GM23338 (cell line): ENCODE results near the gene GGT6. TPM values are rescaled to one million over a fixed set of nuclear protein-coding genes. Genes with fewer than 3 reads are reported as not detected.

Source experiments
- ATAC-seq: fragments of 200-7000 bp; cut with Tn5 transposase; 3 replicates; pipeline ENCODE4 v1.9.1; 2020
- DNase-seq: peaks from one replicate; pipeline ENCODE4 v3.0.0-alpha.2; 2015; ENCODE audit warnings: low spot score
- H2AFZ ChIP-seq: fragments of 200-600 bp; sonication (generic); 2 replicates; pipeline ENCODE4 v1.8.0; 2016; ENCODE audit warnings: antibody characterized with exemption, mild to moderate bottlenecking, moderate library complexity
- H3F3A ChIP-seq: fragments of 200-600 bp; sonication (generic); replicated peaks from 2 replicates; pipeline ENCODE4 v1.8.0; 2017; ENCODE audit warnings: antibody characterized with exemption, mixed run types, low read depth
- H3K27ac ChIP-seq: fragments of 200-600 bp; sonication (generic); 2 replicates; pipeline ENCODE4 v1.6.1; 2016; ENCODE audit warnings: low read depth
- H3K27me3 ChIP-seq: fragments of 200-600 bp; sonication (generic); 2 replicates; pipeline ENCODE4 v1.8.0; 2016; ENCODE audit warnings: mild to moderate bottlenecking, mixed run types, moderate library complexity; ENCODE audit not compliant: insufficient read depth
- H3K36me3 ChIP-seq: fragments of 200-600 bp; sonication (generic); 2 replicates; pipeline ENCODE4 v1.8.0; 2016; ENCODE audit warnings: mild to moderate bottlenecking; ENCODE audit not compliant: insufficient read depth
- H3K4me1 ChIP-seq: fragments of 200-600 bp; sonication (generic); 2 replicates; pipeline ENCODE4 v1.8.0; 2016; ENCODE audit warnings: mild to moderate bottlenecking, moderate library complexity; ENCODE audit not compliant: insufficient read depth
- H3K4me2 ChIP-seq: fragments of 200-600 bp; sonication (generic); 2 replicates; pipeline ENCODE4 v1.7.1; 2017; ENCODE audit warnings: mixed run types
- H3K4me3 ChIP-seq: fragments of 200-600 bp; sonication (generic); 2 replicates; pipeline ENCODE4 v1.6.1; 2016; ENCODE audit warnings: mixed run types
- H3K79me2 ChIP-seq: fragments of 200-600 bp; sonication (generic); replicated peaks from 2 replicates; pipeline ENCODE4 v1.8.0; 2017; ENCODE audit warnings: mild to moderate bottlenecking; ENCODE audit not compliant: insufficient read depth
- H3K9me2 ChIP-seq: fragments of 200-600 bp; sonication (generic); 2 replicates; pipeline ENCODE4 v1.8.0; 2017; ENCODE audit not compliant: insufficient read depth
- H4K20me1 ChIP-seq: fragments of 200-600 bp; sonication (generic); replicated peaks from 2 replicates; pipeline ENCODE4 v1.8.0; 2017; ENCODE audit warnings: mild to moderate bottlenecking; ENCODE audit not compliant: insufficient read depth
- H3K27ac Mint-ChIP-seq: 2 replicates; pipeline ENCODE4 v1.8.0; 2020; ENCODE audit warnings: inconsistent platforms, mild to moderate bottlenecking, moderate library complexity, mixed read lengths
- H3K27me3 Mint-ChIP-seq: 3 replicates; pipeline ENCODE4 v1.8.0; 2022; ENCODE audit warnings: low read depth, mild to moderate bottlenecking, moderate library complexity, mixed read lengths, inconsistent platforms; ENCODE audit not compliant: insufficient read depth, poor library complexity
- H3K36me3 Mint-ChIP-seq: 3 replicates; pipeline ENCODE4 v1.8.0; 2021; ENCODE audit warnings: low read depth, mild to moderate bottlenecking, inconsistent platforms, moderate library complexity, mixed read lengths
- H3K4me1 Mint-ChIP-seq: 3 replicates; pipeline ENCODE4 v1.8.0; 2020; ENCODE audit warnings: mild to moderate bottlenecking, inconsistent platforms, mixed read lengths
- H3K4me3 Mint-ChIP-seq: 3 replicates; pipeline ENCODE4 v1.8.0; 2021; ENCODE audit warnings: moderate library complexity, mild to moderate bottlenecking, inconsistent platforms, mixed read lengths
- H3K9me3 Mint-ChIP-seq: 3 replicates; pipeline ENCODE4 v1.8.0; 2020; ENCODE audit warnings: moderate library complexity, mild to moderate bottlenecking, inconsistent platforms, mixed read lengths
- CTCF ChIP-seq, 2 experiments: fragments of 200-600 bp in 1 of 2; sonication (generic) in 1 of 2; conservative IDR thresholded peaks; 2 replicates each; pipeline versions ENCODE4 v1.5.1 to v1.6.1; 2016 to 2017; ENCODE audit warnings: antibody characterized with exemption in 2 of 2, low read depth in 2 of 2, mild to moderate bottlenecking in 2 of 2, moderate library complexity in 1 of 2
- ETS1 ChIP-seq: IDR thresholded peaks from 2 replicates; pipeline ENCODE4 v1.6.1; 2016; ENCODE audit warnings: antibody characterized with exemption
- EZH2 ChIP-seq: fragments of 200-600 bp; sonication (generic); IDR thresholded peaks from one replicate; pipeline ENCODE4 v1.8.0; 2017; ENCODE audit warnings: antibody characterized with exemption, mild to moderate bottlenecking, low read depth; ENCODE audit not compliant: unreplicated experiment
- EZH2phosphoT487 ChIP-seq: fragments of 200-600 bp; sonication (generic); IDR thresholded peaks from one replicate; pipeline ENCODE4 v1.8.1; 2018; ENCODE audit warnings: antibody characterized with exemption; ENCODE audit not compliant: unreplicated experiment
- JUNB ChIP-seq: IDR thresholded peaks from one replicate; pipeline ENCODE4 v1.6.1; 2016; ENCODE audit warnings: antibody characterized with exemption; ENCODE audit not compliant: unreplicated experiment
- NANOG ChIP-seq: IDR thresholded peaks from 2 replicates; pipeline ENCODE4 v1.6.1; 2016; ENCODE audit warnings: antibody characterized with exemption, borderline replicate concordance
- POLR2AphosphoS5 ChIP-seq: IDR thresholded peaks from 2 replicates; pipeline ENCODE4 v1.6.1; 2016; ENCODE audit warnings: antibody characterized with exemption, low read depth
- STAT1 ChIP-seq: IDR thresholded peaks from one replicate; pipeline ENCODE4 v1.6.1; 2016; ENCODE audit warnings: antibody characterized with exemption; ENCODE audit not compliant: unreplicated experiment
- ZNF114 ChIP-seq: fragments of 250-450 bp; sonication (Bioruptor Pico); IDR thresholded peaks from 2 replicates; pipeline ENCODE4 v1.5.0; 2020; ENCODE audit warnings: mild to moderate bottlenecking, moderate library complexity
- ZNF331 ChIP-seq: fragments of 250-450 bp; sonication (Bioruptor Pico); IDR thresholded peaks from 2 replicates; pipeline ENCODE4 v1.5.0; 2020; ENCODE audit warnings: low read depth, mild to moderate bottlenecking, moderate library complexity
- polyA plus RNA-seq: library from polyadenylated mRNA; unstranded; fragments of >200 nt; fragmentation: Nextera tagmentation; extraction: Ambion mirVana; gene quantifications from 2 replicates; pipeline ENCODE4 v1.2.1, GENCODE V29; 2016
- total RNA-seq: library from RNA; depleted of rRNA; stranded (reverse); fragments of >200 nt; shearing (Covaris generic); gene quantifications from 2 replicates; pipeline ENCODE4 v1.2.3, GENCODE V29; 2014
- TF ChIP-seq, protein P1 (sequence below): IDR thresholded peaks from one replicate; pipeline ENCODE4 v1.6.1; 2018; ENCODE audit warnings: antibody characterized with exemption; ENCODE audit not compliant: unreplicated experiment

Gene GGT6
- total and polyA plus RNA-seq, 2 experiments from 2014 or later, result 0.24 TPM; not detected in 1

DNA sequence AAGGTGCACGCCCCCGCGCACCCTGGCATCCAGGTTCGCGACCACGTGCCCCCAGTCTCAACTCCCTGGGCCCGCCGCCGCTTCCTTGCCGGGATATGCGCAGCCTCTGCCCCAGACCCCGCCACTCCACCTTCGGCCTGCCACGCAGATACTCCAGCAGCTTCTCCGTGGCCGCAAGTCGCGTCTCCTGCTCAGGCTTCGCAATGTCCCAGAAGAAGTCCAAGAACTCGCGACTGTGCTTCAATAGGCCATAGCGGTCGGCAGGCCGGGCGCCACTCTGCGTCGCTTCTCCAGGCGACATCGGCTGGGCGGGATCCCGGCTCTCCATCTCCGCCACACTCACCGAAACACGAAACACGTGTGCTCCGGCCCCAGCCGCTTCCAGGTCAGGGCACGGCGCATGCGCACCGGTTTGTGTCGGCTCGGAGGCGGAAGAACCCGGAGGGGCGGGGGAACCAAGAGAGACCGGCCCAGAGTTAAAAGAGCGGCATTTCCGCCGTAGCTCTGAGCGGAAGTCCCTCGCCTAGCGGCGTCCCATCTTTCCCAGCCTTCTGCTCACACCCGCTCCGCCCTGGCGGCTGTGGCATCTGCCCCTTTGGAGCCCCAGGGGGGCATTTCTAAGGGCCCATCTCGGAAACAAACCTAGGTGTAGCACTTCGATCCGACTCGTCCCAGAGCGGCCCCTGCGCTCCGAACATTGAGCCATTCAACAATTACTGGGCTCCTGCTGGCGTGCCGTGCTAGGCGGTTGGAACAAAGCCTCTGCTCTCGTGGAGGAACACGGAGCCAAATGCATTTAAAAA, 5.2 kb downstream of the GGT6 start, which contains the start of gene MYBBP1A:
TSS of gene MYBBP1A (minus strand) at position 388 of the 803 bp plus-strand sequence. CDS start at position 328, 60 bp downstream.
- H3K27me3 ChIP-seq, result no peaks in the 10 kb centered on the region
- TF ChIP-seq POLR2AphosphoS5, result peak; percentile 85
- peak in 1 of 2 experiments; percentile 34; a peak in 1 of 4 replicates for TF ChIP-seq CTCF (conservative IDR thresholded peaks at IDR 0.05; ENCODE audit: low read depth in 2 of 2)
- no peak for TF ChIP-seq ZNF331 (CRISPR knock-in tag)
- TF ChIP-seq ZNF114 (CRISPR knock-in tag), result no peak
- no peak for TF ChIP-seq EZH2phosphoT487
- TF ChIP-seq ETS1, result peak; percentile 64; the same call in 1 of the 2 replicates
- no peak for TF ChIP-seq NANOG
- peak within 1 kb of the TSS; percentile 70 for H2AFZ ChIP-seq
- no peaks in the 10 kb centered on the region for H3K9me2 ChIP-seq
- H3K4me2 ChIP-seq, result peak within 1 kb of the TSS; percentile 84
- Mint-ChIP-seq H3K4me1 (peaks cover 30% of the 10 kb centered on the region), H3K4me3 (peak within 1 kb of the TSS; percentile 96), H3K36me3 (peaks cover 49% of the 10 kb centered on the region), H3K27ac (peak within 1 kb of the TSS; percentile 93), H3K9me3 (no peaks in the 10 kb centered on the region), H3K27me3 (peaks cover 11% of the 10 kb centered on the region)
- H3K36me3 ChIP-seq, result peaks cover 19% of the 10 kb centered on the region
- peak; percentile 90 for ATAC-seq
- peaks cover 30% of the 10 kb centered on the region for H3K79me2 ChIP-seq
- H3F3A ChIP-seq, result peaks cover 11% of the 10 kb centered on the region; the same call in 1 of the 2 replicates
- peak; percentile 99 for DNase-seq
- H3K4me3 ChIP-seq, result peak within 1 kb of the TSS; percentile 93
- no peaks in the 10 kb centered on the region; the same call in none of the 2 replicates for H4K20me1 ChIP-seq
- peak within 1 kb of the TSS; percentile 79 for H3K27ac ChIP-seq
- peaks cover 20% of the 10 kb centered on the region for H3K4me1 ChIP-seq

GRCh38 chr17:4554441-4554996, 5.9 kb downstream of the GGT6 start:
- Mint-ChIP-seq H3K27ac (peak overlapping the region; percentile 44), H3K4me1 (peaks cover 28% of the 10 kb centered on the region), H3K36me3 (peaks cover 56% of the 10 kb centered on the region), H3K9me3 (no peaks in the 10 kb centered on the region), H3K27me3 (peaks cover 9% of the 10 kb centered on the region), H3K4me3 (peak overlapping the region; percentile 96)
- Histone ChIP-seq H2AFZ (peak overlapping the region; percentile 23; the same call in 1 of the 2 replicates), H3K79me2 (peaks cover 30% of the 10 kb centered on the region), H3K4me2 (peak overlapping the region; percentile 84), H3F3A (peaks cover 11% of the 10 kb centered on the region; the same call in 1 of the 2 replicates), H4K20me1 (peaks cover 4% of the 10 kb centered on the region), H3K4me3 (peak overlapping the region; percentile 93), H3K36me3 (peaks cover 19% of the 10 kb centered on the region), H3K27ac (no peak overlapping the region), H3K9me2 (no peaks in the 10 kb centered on the region), H3K4me1 (peaks cover 20% of the 10 kb centered on the region), H3K27me3 (no peaks in the 10 kb centered on the region)
- peak; percentile 16 for ATAC-seq
- no peak for DNase-seq
- TF ChIP-seq EZH2phosphoT487, result no peak
- TF ChIP-seq ZNF114 (CRISPR knock-in tag), result no peak
- TF ChIP-seq STAT1, result no peak
- TF ChIP-seq JUNB, result no peak
- no peak for TF ChIP-seq EZH2
- TF ChIP-seq, protein P1, sequence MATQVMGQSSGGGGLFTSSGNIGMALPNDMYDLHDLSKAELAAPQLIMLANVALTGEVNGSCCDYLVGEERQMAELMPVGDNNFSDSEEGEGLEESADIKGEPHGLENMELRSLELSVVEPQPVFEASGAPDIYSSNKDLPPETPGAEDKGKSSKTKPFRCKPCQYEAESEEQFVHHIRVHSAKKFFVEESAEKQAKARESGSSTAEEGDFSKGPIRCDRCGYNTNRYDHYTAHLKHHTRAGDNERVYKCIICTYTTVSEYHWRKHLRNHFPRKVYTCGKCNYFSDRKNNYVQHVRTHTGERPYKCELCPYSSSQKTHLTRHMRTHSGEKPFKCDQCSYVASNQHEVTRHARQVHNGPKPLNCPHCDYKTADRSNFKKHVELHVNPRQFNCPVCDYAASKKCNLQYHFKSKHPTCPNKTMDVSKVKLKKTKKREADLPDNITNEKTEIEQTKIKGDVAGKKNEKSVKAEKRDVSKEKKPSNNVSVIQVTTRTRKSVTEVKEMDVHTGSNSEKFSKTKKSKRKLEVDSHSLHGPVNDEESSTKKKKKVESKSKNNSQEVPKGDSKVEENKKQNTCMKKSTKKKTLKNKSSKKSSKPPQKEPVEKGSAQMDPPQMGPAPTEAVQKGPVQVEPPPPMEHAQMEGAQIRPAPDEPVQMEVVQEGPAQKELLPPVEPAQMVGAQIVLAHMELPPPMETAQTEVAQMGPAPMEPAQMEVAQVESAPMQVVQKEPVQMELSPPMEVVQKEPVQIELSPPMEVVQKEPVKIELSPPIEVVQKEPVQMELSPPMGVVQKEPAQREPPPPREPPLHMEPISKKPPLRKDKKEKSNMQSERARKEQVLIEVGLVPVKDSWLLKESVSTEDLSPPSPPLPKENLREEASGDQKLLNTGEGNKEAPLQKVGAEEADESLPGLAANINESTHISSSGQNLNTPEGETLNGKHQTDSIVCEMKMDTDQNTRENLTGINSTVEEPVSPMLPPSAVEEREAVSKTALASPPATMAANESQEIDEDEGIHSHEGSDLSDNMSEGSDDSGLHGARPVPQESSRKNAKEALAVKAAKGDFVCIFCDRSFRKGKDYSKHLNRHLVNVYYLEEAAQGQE, result no peak
- TF ChIP-seq ZNF331 (CRISPR knock-in tag), result no peak
- TF ChIP-seq CTCF (conservative IDR thresholded peaks at IDR 0.05; ENCODE audit: low read depth in 2 of 2), result no peak
